Endothelial cell of umbilical vein (primary cell): ENCODE measurements around the gene RPS6KA3.

ENCODE experiments used
- CTCF ChIP-seq, 2 donors: IDR thresholded peaks; 1 replicate in 1 of 2; 2 replicates in 1 of 2; pipeline ENCODE4 v1.5.1; 2011; ENCODE audit warnings: low read length in 2 of 2, mild to moderate bottlenecking in 2 of 2, moderate library complexity in 2 of 2, control low read depth in 1 of 2, inconsistent platforms in 1 of 2, low read depth in 1 of 2; ENCODE audit not compliant: insufficient read depth in 1 of 2; ENCODE audit errors: extremely low read depth in 1 of 2
- EZH2 ChIP-seq: IDR thresholded peaks from 2 replicates; pipeline ENCODE4 v1.6.1; 2012; ENCODE audit warnings: borderline replicate concordance, low read depth, mild to moderate bottlenecking, moderate library complexity, low read length, inconsistent platforms; ENCODE audit not compliant: severe bottlenecking
- POLR2A ChIP-seq: IDR thresholded peaks from 2 replicates; pipeline ENCODE4 v1.6.1; 2012; ENCODE audit warnings: low read depth, mild to moderate bottlenecking, control low read depth, low read length
- POLR2AphosphoS5 ChIP-seq: IDR thresholded peaks from 2 replicates; pipeline ENCODE4 v1.6.1; 2012; ENCODE audit warnings: low read depth, mild to moderate bottlenecking, control low read depth, low read length, moderate library complexity; ENCODE audit not compliant: insufficient read depth

- no peak for TF ChIP-seq CTCF (IDR thresholded peaks at IDR 0.05; ENCODE audit: extremely low read depth in 1 of 2, insufficient read depth in 1 of 2, low read depth in 1 of 2, low read length in 2 of 2)
- no peak for TF ChIP-seq POLR2AphosphoS5
- no peak for TF ChIP-seq EZH2
- TF ChIP-seq POLR2A = no peak
Measured at GRCh38 chrX:20215565-20215964, 51.1 kb downstream of the RPS6KA3 start.
